GM21515 (cell line): Measurements from ENCODE around the gene NPBWR2.

Experiments
- ATAC-seq: cut with Tn5 transposase; IDR thresholded peaks from one replicate; pipeline ENCODE4 v1.9.1; 2021; ENCODE audit not compliant: unreplicated experiment

Gene NPBWR2

DNA sequence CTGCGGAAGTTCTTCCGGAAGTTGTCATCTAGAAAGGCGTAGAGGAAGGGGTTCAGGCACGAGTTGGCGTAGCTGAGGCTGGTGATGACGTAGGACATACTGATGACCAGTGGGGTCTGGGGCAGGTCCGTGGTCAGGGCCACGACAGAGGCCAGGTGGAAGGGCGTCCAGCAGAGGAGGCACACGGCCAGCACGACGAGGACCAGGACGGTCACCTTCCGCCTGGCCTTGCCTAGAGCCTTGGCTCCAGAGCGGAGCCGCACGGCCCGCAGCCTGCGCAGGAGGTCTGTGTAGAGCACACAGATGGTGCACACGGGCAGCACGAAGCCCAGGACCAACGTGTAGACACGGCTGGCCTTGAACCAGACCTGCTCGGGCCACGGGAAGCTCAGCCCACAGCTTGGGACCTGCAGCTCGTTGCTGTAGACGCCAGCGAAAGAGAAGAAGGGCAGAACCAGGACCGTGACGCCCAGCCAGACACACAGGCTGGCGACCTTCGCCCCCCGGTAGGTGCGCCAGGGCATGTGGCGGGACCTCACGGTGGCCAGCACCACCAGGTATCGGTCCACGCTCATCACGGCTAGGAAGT lies 1.4 kb downstream of the NPBWR2 start:
- no peak for ATAC-seq

DNA sequence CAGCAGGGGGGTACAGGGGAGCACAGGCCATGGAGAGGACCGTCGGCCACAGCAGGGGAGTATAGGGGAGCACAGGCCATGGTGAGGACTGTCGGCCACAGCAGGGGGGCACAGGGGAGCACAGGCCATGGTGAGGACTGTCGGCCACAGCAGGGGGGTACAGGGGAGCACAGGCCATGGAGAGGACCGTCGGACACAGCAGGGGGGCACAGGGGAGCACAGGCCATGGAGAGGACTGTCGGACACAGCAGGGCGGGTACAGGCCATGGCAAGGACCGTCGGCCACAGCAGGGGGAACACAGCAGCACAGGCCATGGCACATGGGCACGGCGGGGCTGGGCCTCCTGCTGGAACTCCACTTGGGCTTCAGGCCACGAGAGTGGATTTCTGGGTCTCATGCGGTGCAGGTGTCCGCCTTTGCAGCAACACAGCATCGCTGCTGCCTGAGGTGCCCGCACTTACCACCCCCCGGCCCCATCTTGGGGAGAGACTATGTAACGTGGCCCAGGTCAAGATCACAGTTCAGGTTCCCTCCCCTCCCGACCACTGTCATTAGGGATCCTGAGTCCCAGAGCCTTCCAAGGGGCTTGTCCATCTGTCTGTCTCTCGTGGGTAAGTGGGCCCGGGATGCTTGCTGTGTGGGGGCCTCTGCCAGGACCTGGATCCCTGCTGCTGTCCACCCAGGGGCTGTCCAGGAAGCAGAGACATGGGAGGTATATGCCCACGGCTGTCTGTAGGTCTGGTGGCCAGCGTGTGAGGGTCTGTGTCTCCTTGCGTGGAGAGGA lies 2.5 kb downstream of the NPBWR2 start:
- no peak for ATAC-seq

GRCh38 chr20:64103871-64104666 lies 3.3 kb downstream of the NPBWR2 start:
- no peak for ATAC-seq

DNA sequence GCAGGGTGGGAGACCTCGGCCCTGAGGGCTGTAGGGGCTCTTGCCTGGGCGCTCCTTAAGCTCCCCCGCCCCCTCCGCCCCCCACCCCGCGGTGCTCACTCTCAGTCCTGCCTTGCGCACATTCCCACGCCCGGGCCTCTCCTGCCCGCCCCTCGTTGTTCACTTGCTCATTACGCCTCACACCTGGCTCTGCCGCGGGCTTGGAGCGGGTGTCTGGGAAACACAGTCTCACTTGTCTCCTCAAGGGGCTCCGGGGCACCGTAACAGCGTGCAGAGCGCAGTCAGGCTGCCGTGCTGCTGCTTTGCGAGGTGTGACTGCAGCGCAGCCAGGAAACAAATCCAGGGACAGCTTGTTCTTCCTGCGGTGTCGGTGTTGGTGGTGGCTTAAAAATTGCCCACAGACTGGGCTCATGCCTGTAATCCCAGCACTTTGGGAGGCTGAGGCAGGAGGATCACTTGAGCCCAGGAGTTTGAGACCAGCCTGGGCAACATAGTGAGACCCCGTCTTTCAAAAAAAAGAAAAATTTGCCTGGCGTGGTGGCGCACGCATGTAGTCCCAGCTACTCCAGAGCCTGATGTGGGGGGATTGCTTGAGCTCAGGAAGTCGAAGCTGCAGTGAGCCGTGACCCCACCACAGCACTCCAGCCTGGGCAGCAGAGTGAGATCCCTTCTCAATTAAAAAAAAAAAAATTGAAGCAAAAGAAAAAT lies 4.6 kb downstream of the NPBWR2 start:
- ATAC-seq: no peak

- ATAC-seq: no peak
Observed at GRCh38 chr20:64101731-64102621, 5.4 kb downstream of the NPBWR2 start.

DNA sequence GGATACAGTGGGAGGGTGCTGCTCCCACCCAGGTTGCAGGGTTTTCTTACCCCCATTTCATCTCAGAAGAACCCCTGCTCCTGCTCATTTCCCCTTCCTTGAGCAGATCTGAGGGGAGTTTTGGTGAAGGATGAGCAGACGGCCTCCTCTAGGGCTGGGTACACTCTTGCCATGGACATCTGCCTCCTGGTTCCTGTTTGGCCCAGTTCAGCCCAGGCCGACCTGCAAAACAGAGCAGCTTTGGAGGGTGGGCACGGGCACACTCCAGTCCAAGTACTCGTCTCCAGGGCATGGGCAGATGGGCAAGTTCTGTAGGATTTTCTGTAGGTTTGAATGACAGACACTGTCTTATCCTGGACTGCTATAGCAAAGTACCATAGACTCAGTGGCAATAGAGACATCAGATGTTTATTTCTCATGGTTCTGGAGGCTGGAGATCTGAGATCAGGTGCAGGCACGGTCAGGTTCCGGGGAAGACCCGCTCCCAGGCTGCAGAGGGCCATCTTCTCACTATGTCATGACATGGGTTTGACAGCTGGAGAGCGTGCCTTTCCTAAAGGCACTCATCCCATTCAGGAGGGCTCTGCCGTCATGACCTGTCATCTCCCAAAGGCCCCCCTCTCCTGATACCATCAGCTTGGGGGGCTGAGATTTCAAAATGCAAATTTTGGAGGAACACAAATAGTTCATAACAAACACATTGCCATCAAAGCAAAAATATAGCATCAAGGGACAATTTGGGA lies 6.2 kb downstream of the NPBWR2 start:
- ATAC-seq: no peak

DNA sequence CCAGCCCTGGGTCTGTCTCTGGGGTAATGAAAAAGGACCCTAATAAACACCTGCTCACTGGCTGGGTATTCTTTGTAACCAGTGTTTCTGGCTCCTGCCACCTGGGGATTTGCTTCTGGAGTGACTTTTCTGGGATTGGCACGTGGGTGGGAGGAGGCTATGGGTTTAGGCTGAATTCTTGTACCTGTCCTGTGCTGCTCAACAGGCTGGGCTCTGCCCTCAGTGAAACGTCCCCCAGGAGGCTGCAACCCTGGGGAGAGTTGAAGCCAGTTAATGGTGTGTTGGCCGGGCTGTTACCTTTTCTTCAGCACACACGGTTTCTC lies 6.8 kb downstream of the NPBWR2 start:
- no peak for ATAC-seq

DNA sequence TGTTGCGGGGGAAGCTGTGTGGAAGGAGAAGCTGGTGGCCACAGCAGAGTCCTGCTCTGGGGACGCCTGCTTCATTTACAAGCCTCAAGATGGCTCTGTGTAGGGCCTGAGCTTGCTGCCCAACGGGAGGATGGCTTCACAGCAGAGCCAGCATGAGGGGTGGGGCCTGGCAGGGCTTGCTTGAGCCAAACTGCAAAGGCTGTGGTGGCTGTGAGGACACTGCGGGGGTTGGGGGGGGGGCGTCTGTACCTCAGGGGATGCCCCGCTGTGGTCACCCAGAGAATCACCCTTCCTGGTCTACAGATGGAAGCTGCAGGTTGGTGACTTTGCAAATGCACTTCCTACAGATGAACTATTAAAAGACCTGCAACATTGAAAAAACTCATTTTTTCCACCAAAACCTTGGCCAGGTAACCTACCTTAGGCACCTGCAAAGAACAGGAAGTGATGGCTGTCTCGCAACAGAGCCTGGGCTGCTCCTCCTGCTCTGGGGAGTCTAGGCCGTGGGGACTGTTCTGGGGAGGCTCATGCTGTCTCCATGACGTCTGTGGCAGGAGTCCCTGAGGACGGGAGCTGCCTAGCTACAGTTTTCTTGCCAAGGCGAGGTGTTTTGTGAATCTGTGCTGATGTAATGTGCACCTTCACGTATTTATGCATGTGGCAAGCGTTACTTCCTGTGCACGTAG lies 7.3 kb downstream of the NPBWR2 start:
- no peak for ATAC-seq

DNA sequence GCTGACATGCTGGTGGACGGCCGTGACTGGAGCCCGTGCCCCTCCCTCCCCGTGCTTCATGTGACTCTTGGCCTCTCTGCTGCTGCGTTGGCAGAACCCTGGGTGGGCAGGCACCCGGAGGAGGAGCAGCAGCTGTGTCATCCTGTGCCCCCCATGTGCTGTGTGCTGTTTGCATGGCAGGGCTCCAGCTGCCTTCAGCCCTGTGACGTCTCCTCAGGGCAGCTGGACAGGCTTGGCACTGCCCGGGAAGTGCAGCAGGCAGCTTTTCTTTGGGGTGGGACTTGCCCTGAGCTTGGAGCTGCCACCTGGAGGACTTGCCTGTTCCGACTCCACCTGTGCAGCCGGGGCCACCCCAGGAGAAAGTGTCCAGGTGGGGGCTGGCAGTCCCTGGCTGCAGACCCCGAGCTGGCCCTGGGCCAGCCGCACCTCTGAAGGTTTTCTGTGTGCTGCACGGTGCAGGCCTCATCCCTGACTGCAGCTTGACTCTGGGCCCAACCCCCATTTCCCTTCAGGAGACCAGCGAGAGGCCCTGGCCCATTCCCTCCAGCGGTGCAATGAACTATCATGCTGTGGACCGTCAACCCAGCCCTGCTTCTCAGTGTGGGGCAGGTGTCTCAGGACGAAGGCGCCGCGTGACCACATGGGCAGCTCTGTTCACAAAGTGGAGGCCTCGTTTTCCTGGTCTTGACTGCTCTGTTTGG lies 8.1 kb downstream of the NPBWR2 start:
- no peak for ATAC-seq

DNA sequence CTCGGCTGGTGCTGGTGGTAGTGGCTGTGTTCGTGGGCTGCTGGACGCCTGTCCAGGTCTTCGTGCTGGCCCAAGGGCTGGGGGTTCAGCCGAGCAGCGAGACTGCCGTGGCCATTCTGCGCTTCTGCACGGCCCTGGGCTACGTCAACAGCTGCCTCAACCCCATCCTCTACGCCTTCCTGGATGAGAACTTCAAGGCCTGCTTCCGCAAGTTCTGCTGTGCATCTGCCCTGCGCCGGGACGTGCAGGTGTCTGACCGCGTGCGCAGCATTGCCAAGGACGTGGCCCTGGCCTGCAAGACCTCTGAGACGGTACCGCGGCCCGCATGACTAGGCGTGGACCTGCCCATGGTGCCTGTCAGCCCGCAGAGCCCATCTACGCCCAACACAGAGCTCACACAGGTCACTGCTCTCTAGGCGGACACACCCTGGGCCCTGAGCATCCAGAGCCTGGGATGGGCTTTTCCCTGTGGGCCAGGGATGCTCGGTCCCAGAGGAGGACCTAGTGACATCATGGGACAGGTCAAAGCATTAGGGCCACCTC lies 8.8 kb downstream of the NPBWR2 start:
- ATAC-seq: no peak

- ATAC-seq: no peak
Observed at GRCh38 chr20:64096535-64096934, 10.8 kb downstream of the NPBWR2 start.

- no peak for ATAC-seq
Observed at GRCh38 chr20:64095927-64096326, 11.4 kb downstream of the NPBWR2 start.

DNA sequence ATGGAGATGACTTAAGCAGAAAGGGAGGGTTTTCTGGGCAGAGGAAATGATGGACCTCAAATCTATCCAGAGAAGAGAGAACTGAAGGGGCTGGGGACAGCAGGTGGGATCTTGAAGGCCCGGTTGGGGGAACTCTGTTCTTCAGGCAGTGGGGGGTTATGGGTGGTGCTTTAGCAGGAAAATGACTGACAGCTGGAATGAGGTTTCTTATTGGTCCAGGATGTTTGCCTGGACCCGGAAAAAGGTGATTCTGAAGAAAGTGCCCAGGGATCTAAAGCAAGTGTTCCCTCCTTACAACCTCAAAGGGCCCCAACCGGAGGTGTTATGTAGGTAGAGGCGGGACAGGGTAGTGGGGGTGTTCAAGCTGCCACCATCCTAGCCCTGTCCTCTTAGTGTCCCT lies 11.9 kb downstream of the NPBWR2 start:
- no peak for ATAC-seq

GRCh38 chr20:64093013-64093503 lies 14.3 kb downstream of the NPBWR2 start:
- ATAC-seq: no peak

DNA sequence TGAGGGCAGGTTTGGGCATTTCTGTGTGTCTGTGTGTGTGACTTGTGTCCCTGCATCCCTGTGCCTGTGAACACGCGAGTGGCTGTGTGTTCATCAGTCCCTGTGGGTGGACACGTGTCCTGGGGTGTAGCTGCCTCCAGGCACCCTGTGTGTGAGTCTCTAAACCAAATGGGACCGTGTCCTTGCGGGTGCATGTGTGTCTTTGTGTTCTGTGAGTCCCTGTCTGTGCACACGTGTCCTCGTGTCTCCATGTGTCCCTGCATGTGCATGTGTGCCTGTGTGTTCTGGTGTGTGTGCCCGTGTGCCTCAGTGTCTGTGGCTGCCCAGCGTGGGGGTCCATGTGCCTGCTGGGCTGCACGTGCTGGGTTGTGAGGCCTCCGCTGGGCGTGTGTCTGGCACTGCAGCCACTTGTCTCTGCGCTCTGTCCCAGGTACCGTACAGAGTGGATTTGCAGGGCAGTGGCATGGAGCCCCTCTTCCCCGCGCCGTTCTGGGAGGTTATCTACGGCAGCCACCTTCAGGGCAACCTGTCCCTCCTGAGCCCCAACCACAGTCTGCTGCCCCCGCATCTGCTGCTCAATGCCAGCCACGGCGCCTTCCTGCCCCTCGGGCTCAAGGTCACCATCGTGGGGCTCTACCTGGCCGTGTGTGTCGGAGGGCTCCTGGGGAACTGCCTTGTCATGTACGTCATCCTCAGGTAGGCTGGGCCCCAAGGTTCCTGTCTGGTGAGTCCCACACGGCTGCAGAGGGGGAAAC lies 14.9 kb downstream of the NPBWR2 start:
- no peak for ATAC-seq

DNA sequence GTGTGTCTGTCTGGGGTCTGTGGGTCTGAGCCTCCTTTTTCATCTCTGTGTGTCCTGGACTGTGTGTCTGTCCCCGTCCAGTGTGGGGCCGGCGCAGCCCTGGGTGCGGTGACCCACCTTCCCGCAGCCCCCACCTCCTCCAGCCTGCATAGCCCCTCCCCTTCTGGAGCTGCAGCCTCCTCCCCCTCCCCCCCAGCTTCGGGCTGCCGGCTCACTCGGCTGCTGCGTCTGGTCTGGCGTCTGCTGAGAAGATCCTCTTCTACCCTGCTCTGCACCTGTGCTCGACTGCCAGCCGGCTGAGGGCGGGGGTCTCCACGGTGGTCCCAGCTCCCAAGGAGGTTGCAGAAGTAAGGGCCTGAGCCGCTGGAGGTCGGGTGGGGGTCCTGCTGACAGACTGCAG lies 15.6 kb downstream of the NPBWR2 start:
- ATAC-seq: no peak

DNA sequence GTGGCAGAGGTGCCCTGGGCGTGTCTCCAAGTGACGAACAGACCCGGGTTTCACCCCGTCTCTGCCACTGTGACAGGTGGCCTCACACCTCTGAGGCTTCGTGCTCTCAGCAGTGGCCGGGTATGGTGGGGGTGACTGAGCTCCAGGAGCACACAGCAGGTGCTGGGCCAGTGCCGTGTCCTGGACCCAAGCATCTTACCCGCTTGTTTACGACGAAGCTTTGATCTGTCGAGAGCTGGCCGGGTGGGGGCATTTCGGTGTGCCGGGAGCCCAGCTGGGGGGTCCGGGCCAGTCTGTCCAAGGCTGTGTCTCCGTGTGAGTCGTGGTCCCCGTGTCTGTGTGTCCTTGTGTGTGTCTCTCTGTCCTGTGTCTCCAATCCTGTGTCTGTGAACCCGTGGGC lies 16.0 kb downstream of the NPBWR2 start:
- no peak for ATAC-seq

DNA sequence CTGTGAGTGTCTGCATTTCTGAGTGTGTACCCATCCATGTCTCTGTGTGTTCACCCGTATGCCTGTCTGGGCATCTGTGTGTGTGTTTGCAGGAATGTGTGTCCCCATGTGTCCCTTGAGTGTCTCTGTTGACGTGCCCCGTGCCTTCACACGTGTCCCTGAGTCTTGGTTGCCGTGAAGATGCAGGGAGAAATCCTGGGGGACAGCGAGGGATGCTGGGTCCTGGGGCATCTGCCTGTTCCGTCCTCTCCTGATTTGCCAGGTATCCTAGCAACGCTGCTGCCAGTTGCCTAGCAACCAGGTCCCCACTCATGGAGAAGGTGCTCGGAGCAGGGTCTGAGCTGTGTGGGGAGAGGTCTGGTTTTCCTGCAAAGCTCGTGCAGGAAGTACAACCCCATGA lies 17.2 kb downstream of the NPBWR2 start:
- no peak for ATAC-seq
